NCI-H2081 treated with DMSO at 0.1 percent for 48 hours (cell line): ENCODE data around the gene SF3B2.
"Not testable (repeated sequence)": the region's sequence is repeated elsewhere in the genome, so short reads cannot be mapped to it uniquely, and the experiment has no call there.

Experiments
- DNase-seq: peaks from one replicate; lab custom pipeline; 2025; lab: John Stamatoyannopoulos, UW

Gene SF3B2

GRCh38 chr11:66106786-66107599, 54.8 kb downstream of the SF3B2 start:
- DNase-seq, result no peak

GRCh38 chr11:66107600-66108510, 55.7 kb downstream of the SF3B2 start:
- no peak for DNase-seq

- DNase-seq, result no peak
Measured at GRCh38 chr11:66109294-66109693, 57.1 kb downstream of the SF3B2 start.

GRCh38 chr11:66111158-66111557, 59.0 kb downstream of the SF3B2 start:
- DNase-seq, result no peak

GRCh38 chr11:66112041-66112491, 59.9 kb downstream of the SF3B2 start:
- no peak for DNase-seq

GRCh38 chr11:66112601-66113499, 60.7 kb downstream of the SF3B2 start:
- DNase-seq, result no peak

- not testable (repeated sequence) for DNase-seq
Measured at GRCh38 chr11:66114957-66115356, 62.8 kb downstream of the SF3B2 start.

GRCh38 chr11:66115638-66116301, 63.6 kb downstream of the SF3B2 start:
- DNase-seq, result no peak

- DNase-seq, result no peak
Measured at GRCh38 chr11:66116576-66117361, 64.6 kb downstream of the SF3B2 start.

- DNase-seq, result no peak
Measured at GRCh38 chr11:66118847-66119246, 66.7 kb downstream of the SF3B2 start.
